ENCODE results near the gene FAM169A. TPM values are rescaled to one million over a fixed set of nuclear protein-coding genes. Genes with fewer than 3 reads are reported as not detected.
A peak's percentile ranks its signal among the peaks of the same experiment; 100 is the strongest.

The FAM169A gene
- total RNA-seq, 1 experiment from 2014 or later: 63.1 TPM

DNA sequence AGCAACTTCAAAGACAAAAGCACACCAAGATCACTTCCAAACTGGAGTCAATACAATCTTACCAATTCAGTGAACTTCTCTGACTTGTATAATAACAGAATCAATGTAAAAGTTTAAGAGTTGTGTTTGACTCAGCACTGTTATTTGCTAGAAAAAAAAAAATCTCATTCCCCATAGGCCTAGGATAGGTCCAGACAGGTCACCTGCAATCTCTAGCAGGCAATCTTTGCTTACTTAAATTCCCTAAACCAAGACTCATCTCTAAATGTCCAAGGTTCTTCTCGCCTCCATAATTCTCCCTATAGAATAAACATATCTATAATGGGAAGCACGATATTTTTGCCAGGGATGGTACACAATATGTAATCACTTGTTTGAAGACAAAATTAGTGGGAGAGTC, 2.5 kb downstream of the FAM169A start:
- no CpG with 5 or more reads among the region's 2 CpGs for WGBS (ENCODE audit: extremely low coverage, insufficient read length, low lambda C conversion rate)
- peak overlapping the region; percentile 52 for H3K9ac ChIP-seq (ENCODE audit: extremely low read depth, insufficient read length, low read length)

More for the DNA sequence above, 2.5 kb downstream of the FAM169A start:
- Histone ChIP-seq H3K56ac (ENCODE audit: insufficient read length, low read depth, low read length) (no peak overlapping the region), H2AK5ac (ENCODE audit: insufficient read length, low read length) (no peak overlapping the region), H3K79me2 (ENCODE audit: insufficient read depth, low read length) (peaks cover 62% of the 10 kb centered on the region), H2BK20ac (ENCODE audit: low read depth, low read length, poor library complexity, severe bottlenecking) (no peak overlapping the region), H3K79me1 (ENCODE audit: insufficient read depth, low read depth, low read length, poor library complexity, severe bottlenecking) (no peaks in the 10 kb centered on the region), H3K4ac (ENCODE audit: low read depth, low read length) (no peak overlapping the region), H3K27ac (ENCODE audit: insufficient read length, low read depth, low read length) (no peak overlapping the region), H3K9me3 (ENCODE audit: control insufficient read depth, low read depth, low read length) (no peaks in the 10 kb centered on the region), H4K5ac (ENCODE audit: insufficient read length, low read depth, low read length) (no peak overlapping the region), H4K20me1 (ENCODE audit: control insufficient read depth, insufficient read depth, insufficient read length) (no peaks in the 10 kb centered on the region), H3K27me3 (ENCODE audit: insufficient read depth, low read length) (no peaks in the 10 kb centered on the region), H2BK120ac (ENCODE audit: low read depth, low read length, poor library complexity, severe bottlenecking) (no peak overlapping the region), H3K23me2 (ENCODE audit: insufficient read length, low read depth, low read length, poor library complexity, severe bottlenecking) (peaks cover 11% of the 10 kb centered on the region), H3K23ac (ENCODE audit: insufficient read length, low read depth, low read length) (no peak overlapping the region), H2BK5ac (ENCODE audit: insufficient read length, low read length) (no peak overlapping the region), H3T11ph (ENCODE audit: low read length) (no peak overlapping the region), H2AFZ (ENCODE audit: low read length) (no peak overlapping the region), H3K18ac (ENCODE audit: insufficient read length, low read depth, low read length) (no peak overlapping the region), H4K91ac (ENCODE audit: insufficient read length, low read depth, low read length) (no peak overlapping the region), H4K8ac (replicated peaks; ENCODE audit: insufficient read length, low read depth, low read length) (no peak overlapping the region), H2BK15ac (ENCODE audit: low read depth, low read length) (no peak overlapping the region), H3K14ac (ENCODE audit: insufficient read depth, low read length) (no peak overlapping the region), H2BK12ac (ENCODE audit: insufficient read length, low read depth, low read length) (no peak overlapping the region), H3K4me1 (ENCODE audit: insufficient read depth, low read length) (peaks cover 10% of the 10 kb centered on the region; the same call in 1 of the 2 replicates), H3K4me2 (ENCODE audit: insufficient read depth, insufficient read length, low read length) (peak overlapping the region; percentile 80)
- Mint-ChIP-seq H3K4me3 (peak overlapping the region; percentile 98 to 99), H3K4me1 (peaks cover 51 to 53% of the 10 kb centered on the region in 2 experiments), H3K9me3 (0 out of 5 replicates have a peak, but pooled peaks cover 0 to 2% of the 10 kb centered on the region in 2 experiments), H3K36me3 (ENCODE audit: insufficient read depth in 1 of 3, low read depth in 3 of 3) (peaks cover 0 to 18% (median 7%) of the 10 kb centered on the region in 3 experiments; a peak in 6 of 7 replicates), H3K27me3 (ENCODE audit: low read depth) (no peaks in the 10 kb centered on the region), H3K27ac (peak overlapping the region; percentile 52 to 95 (median 69); a peak in 5 of 7 replicates)
- TF ChIP-seq, protein P1, sequence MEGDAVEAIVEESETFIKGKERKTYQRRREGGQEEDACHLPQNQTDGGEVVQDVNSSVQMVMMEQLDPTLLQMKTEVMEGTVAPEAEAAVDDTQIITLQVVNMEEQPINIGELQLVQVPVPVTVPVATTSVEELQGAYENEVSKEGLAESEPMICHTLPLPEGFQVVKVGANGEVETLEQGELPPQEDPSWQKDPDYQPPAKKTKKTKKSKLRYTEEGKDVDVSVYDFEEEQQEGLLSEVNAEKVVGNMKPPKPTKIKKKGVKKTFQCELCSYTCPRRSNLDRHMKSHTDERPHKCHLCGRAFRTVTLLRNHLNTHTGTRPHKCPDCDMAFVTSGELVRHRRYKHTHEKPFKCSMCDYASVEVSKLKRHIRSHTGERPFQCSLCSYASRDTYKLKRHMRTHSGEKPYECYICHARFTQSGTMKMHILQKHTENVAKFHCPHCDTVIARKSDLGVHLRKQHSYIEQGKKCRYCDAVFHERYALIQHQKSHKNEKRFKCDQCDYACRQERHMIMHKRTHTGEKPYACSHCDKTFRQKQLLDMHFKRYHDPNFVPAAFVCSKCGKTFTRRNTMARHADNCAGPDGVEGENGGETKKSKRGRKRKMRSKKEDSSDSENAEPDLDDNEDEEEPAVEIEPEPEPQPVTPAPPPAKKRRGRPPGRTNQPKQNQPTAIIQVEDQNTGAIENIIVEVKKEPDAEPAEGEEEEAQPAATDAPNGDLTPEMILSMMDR (conservative IDR thresholded peaks at IDR 0.05): no peak
- DNase-seq: no peak
